GM12878 (cell line): ENCODE measurements around the gene DGCR8. TPM values are rescaled to one million over a fixed set of nuclear protein-coding genes. Genes with fewer than 3 reads are reported as not detected.

Experiments used
- ATAC-seq: fragments of 200-7000 bp; cut with Tn5 transposase; 3 replicates; pipeline ENCODE4 v1.9.1; 2020; ENCODE audit warnings: mild to moderate bottlenecking, moderate library complexity
- BruUV-seq: library from RNA; stranded (reverse); fragments of 400-500 nt; replicated peaks from 2 replicates; lab custom pipeline; 2021; lab: Mats Ljungman, UMichigan
- CTCF ChIA-PET: fragments of 300-600 bp; sonication (Branson Sonifier 250); formaldehyde crosslinking; extraction: SDS; loops from one replicate; lab custom pipeline; 2021; ENCODE audit warnings: inconsistent platforms; lab: Yijun Ruan, JAX
- POLR2A ChIA-PET: fragments of 350-600 bp; formaldehyde crosslinking; extraction: SDS; loops from one replicate; lab custom pipeline; 2021; ENCODE audit warnings: inconsistent platforms; lab: Charles Lee
- RAD21 ChIA-PET: fragments of 300-600 bp; sonication (Branson Sonifier 250); formaldehyde crosslinking; loops from one replicate; lab custom pipeline; 2023; ENCODE audit warnings: antibody characterized with exemption; ENCODE audit not compliant: unreplicated experiment; lab: Charles Lee
- SMC1A ChIA-PET: fragments of 300-600 bp; sonication (Branson Sonifier 250); formaldehyde crosslinking; loops from one replicate; lab custom pipeline; 2023; ENCODE audit not compliant: unreplicated experiment, uncharacterized antibody; lab: Charles Lee
- DNase-seq: peaks from one replicate; pipeline ENCODE4 v3.0.0-alpha.2; 2011; ENCODE audit warnings: low read depth, low spot score
- FAIRE-seq: peaks from 3 replicates; lab custom pipeline; 2011; peaks lifted over from hg19 to GRCh38; lab: Jason Lieb, UNC
- H2AFZ ChIP-seq: 2 replicates; pipeline ENCODE4 v1.6.0; 2011; ENCODE audit warnings: low read depth, low read length, control low read depth; ENCODE audit not compliant: control insufficient read depth
- H3K27ac ChIP-seq: 2 replicates; pipeline ENCODE4 v1.5.1; 2011; ENCODE audit warnings: control low read depth; ENCODE audit not compliant: control insufficient read depth, insufficient read depth
- H3K27me3 ChIP-seq, 2 experiments: replicated peaks in 1 of 2; 2 replicates each; pipeline versions ENCODE4 v1.6.0 to v1.6.1; 2011; ENCODE audit warnings: low read length in 1 of 2; ENCODE audit not compliant: control insufficient read depth in 2 of 2, insufficient read depth in 2 of 2
- H3K36me3 ChIP-seq, 2 experiments: 2 replicates each; pipeline ENCODE4 v1.5.1; 2011; ENCODE audit warnings: low read length in 1 of 2; ENCODE audit not compliant: control insufficient read depth in 2 of 2, insufficient read depth in 2 of 2
- H3K4me1 ChIP-seq: 2 replicates; pipeline ENCODE4 v1.6.1; 2011; ENCODE audit warnings: mild to moderate bottlenecking, low read length, moderate library complexity, mixed read lengths; ENCODE audit not compliant: control insufficient read depth, insufficient read depth
- H3K4me2 ChIP-seq: 2 replicates; pipeline ENCODE4 v1.6.0; 2011; ENCODE audit warnings: control low read depth; ENCODE audit not compliant: control insufficient read depth, insufficient read depth
- H3K4me3 ChIP-seq: fragments of 200-600 bp; sonication (generic); 2 replicates; pipeline ENCODE4 v1.5.1; 2016
- H3K79me2 ChIP-seq: 2 replicates; pipeline ENCODE4 v1.6.0; 2011; ENCODE audit warnings: low read length; ENCODE audit not compliant: control insufficient read depth, insufficient read depth
- H3K9ac ChIP-seq: 2 replicates; pipeline ENCODE4 v1.8.0; 2011; ENCODE audit warnings: low read length, control low read depth, mixed read lengths; ENCODE audit not compliant: control insufficient read depth, insufficient read depth
- H3K9me3 ChIP-seq: replicated peaks from 3 replicates; pipeline ENCODE4 v1.5.1; 2011; ENCODE audit warnings: mild to moderate bottlenecking, low read length; ENCODE audit not compliant: control insufficient read depth, insufficient read depth
- H4K20me1 ChIP-seq: 2 replicates; pipeline ENCODE4 v1.6.0; 2011; ENCODE audit not compliant: control insufficient read depth, insufficient read depth
- CUX1 ChIP-seq: IDR thresholded peaks from 2 replicates; pipeline ENCODE4 v1.6.1; 2012; ENCODE audit warnings: improper control_type of control experiment, low read depth, low read length; ENCODE audit not compliant: insufficient replicate concordance
- E2F4 ChIP-seq: IDR thresholded peaks from 2 replicates; pipeline ENCODE4 v1.6.1; 2012; ENCODE audit warnings: low read depth, low read length, improper control_type of control experiment
- FOXM1 ChIP-seq: IDR thresholded peaks from 2 replicates; pipeline ENCODE4 v1.6.1; 2012; ENCODE audit warnings: low read depth, mild to moderate bottlenecking, inconsistent platforms, low read length, moderate library complexity
- HDGF ChIP-seq: fragments of 450-650 bp; IDR thresholded peaks from 2 replicates; pipeline ENCODE4 v1.6.1; 2016; ENCODE audit warnings: antibody characterized with exemption
- KLF5 ChIP-seq: fragments of 450-650 bp; IDR thresholded peaks from 2 replicates; pipeline ENCODE4 v1.6.1; 2014; ENCODE audit warnings: mild to moderate bottlenecking; ENCODE audit not compliant: partially characterized antibody
- MEF2A ChIP-seq: IDR thresholded peaks from 2 replicates; pipeline ENCODE4 v1.6.1; 2011; ENCODE audit warnings: low read depth, mild to moderate bottlenecking, low read length, moderate library complexity; ENCODE audit not compliant: insufficient read depth
- TCF12 ChIP-seq: IDR thresholded peaks from 2 replicates; pipeline ENCODE4 v1.6.1; 2011; ENCODE audit warnings: low read depth, mild to moderate bottlenecking, low read length
- ZSCAN29 ChIP-seq: fragments of 450-650 bp; IDR thresholded peaks from 2 replicates; pipeline ENCODE4 v1.6.1; 2017; ENCODE audit warnings: mild to moderate bottlenecking, moderate library complexity
- WGBS: methylation state at CpG from one replicate; pipeline ENCODE4 v1.1.6; 2016; ENCODE audit warnings: low lambda C conversion rate; ENCODE audit not compliant: insufficient replicate concordance, insufficient coverage; ENCODE audit errors: missing lambda C conversion rate; 5-methylcytosine and 5-hydroxymethylcytosine counted together
- in situ Hi-C: fragments of 300-500 bp; cut with MboI; formaldehyde crosslinking; loops from 9 replicates; pipeline ENCODE4 v1.14.3; 2018; ENCODE audit warnings: mixed read lengths
- intact Hi-C: fragments of 100-400 bp; cut with micrococcal nuclease; formaldehyde crosslinking; loops from one replicate; pipeline ENCODE4 v1.14.2; 2022; ENCODE audit not compliant: unreplicated experiment
- polyA plus RNA-seq, 11 experiments: library from polyadenylated mRNA; depleted of rRNA in 4 of 11; unstranded in 6 of 11; stranded (reverse) in 5 of 11; fragments of >200 nt; fragmentation: Nextera tagmentation in 4 of 11; fragmentation: Illumina TruSeq in 1 of 11; extraction: Ambion mirVana in 4 of 11; extraction: Trizol in 1 of 11; gene quantifications; 1 replicate in 1 of 11; 2 replicates in 10 of 11; pipeline versions ENCODE4 v1.2.1 to v1.2.3, GENCODE V29; 2011 to 2016; ENCODE audit warnings: inconsistent platforms in 2 of 11, missing spikeins in 2 of 11, low read depth in 1 of 11
- total RNA-seq, 4 experiments: library from RNA; depleted of rRNA in 3 of 4; stranded (reverse); fragments of >200 nt in 3 of 4; fragmentation: Illumina TruSeq in 1 of 4; extraction: Trizol in 1 of 4; gene quantifications; 2 replicates each; pipeline versions ENCODE4 v1.2.1 to v1.2.3, GENCODE V29; 2013 to 2021

DGCR8 gene
- total and polyA plus RNA-seq, 10 of the 15 experiments (the other 5 are each of a cell fraction or from before 2014, with no cell fraction given), result 1.2 to 35.1 (median 17.2) TPM

GRCh38 chr22:20065896-20066616, 14.0 kb upstream of the DGCR8 start:
- 84% methylated on average over 14 of the region's 14 CpGs for WGBS
- FAIRE-seq, result no peak

GRCh38 chr22:20066617-20067383, 13.2 kb upstream of the DGCR8 start:
- POLR2A ChIA-PET, result no interaction called here
- Histone ChIP-seq H2AFZ (no peak overlapping the region), H3K9ac (no peak overlapping the region), H3K4me1 (no peaks in the 10 kb centered on the region), H3K27me3 (no peaks in the 10 kb centered on the region), H3K36me3 (peaks cover 0 to 4% of the 10 kb centered on the region in 2 experiments; a peak in 3 of 4 replicates), H3K4me2 (no peak overlapping the region), H3K27ac (no peak overlapping the region), H3K4me3 (no peak overlapping the region), H4K20me1 (no peaks in the 10 kb centered on the region), H3K79me2 (no peaks in the 10 kb centered on the region), H3K9me3 (no peaks in the 10 kb centered on the region)
- CTCF ChIA-PET, result interaction anchor here (1.6 kb wide), 1 partner anchor 16 kb away, joined by 3 read pairs; no protein-coding TSS in a partner anchor
- in situ Hi-C loops (no loop called here), intact Hi-C loops (no loop called here)
- no TSS peak for BruUV-seq
- no peak for FAIRE-seq
- no peak for DNase-seq
- ATAC-seq, result no peak
- 92% methylated on average over 11 of the region's 11 CpGs for WGBS
- SMC1A ChIA-PET, result no interaction called here
- RAD21 ChIA-PET, result no interaction called here
- no peak for TF ChIP-seq MEF2A
- TF ChIP-seq CUX1, result no peak
- TF ChIP-seq ZSCAN29, result no peak
- no peak for TF ChIP-seq E2F4
- TF ChIP-seq HDGF, result no peak
- no peak for TF ChIP-seq FOXM1
- TF ChIP-seq KLF5, result no peak

More at GRCh38 chr22:20065896-20066616, 14.0 kb upstream of the DGCR8 start:
- BruUV-seq, result no TSS peak
- no peaks in the 10 kb centered on the region for H3K4me1 ChIP-seq
- ChIA-PET POLR2A (no interaction called here), CTCF (no interaction called here), SMC1A (no interaction called here), RAD21 (no interaction called here)
- H3K79me2 ChIP-seq, result no peaks in the 10 kb centered on the region
- H3K36me3 ChIP-seq, result peaks cover 0 to 7% of the 10 kb centered on the region in 2 experiments; a peak in 3 of 4 replicates
- H3K9me3 ChIP-seq, result no peaks in the 10 kb centered on the region
- no peak for ATAC-seq
- in situ Hi-C loops, result no loop called here
- no peak for TF ChIP-seq TCF12
- H3K27me3 ChIP-seq, result no peaks in the 10 kb centered on the region
- H3K4me3 ChIP-seq, result no peak overlapping the region
- no peak overlapping the region for H3K27ac ChIP-seq
- no peak overlapping the region for H3K9ac ChIP-seq
- intact Hi-C loops, result no loop called here
- no peaks in the 10 kb centered on the region for H4K20me1 ChIP-seq
- no peak overlapping the region for H2AFZ ChIP-seq
- H3K4me2 ChIP-seq, result no peak overlapping the region
- no peak for DNase-seq
